ENCODE data around the gene MRPS23.

DNA sequence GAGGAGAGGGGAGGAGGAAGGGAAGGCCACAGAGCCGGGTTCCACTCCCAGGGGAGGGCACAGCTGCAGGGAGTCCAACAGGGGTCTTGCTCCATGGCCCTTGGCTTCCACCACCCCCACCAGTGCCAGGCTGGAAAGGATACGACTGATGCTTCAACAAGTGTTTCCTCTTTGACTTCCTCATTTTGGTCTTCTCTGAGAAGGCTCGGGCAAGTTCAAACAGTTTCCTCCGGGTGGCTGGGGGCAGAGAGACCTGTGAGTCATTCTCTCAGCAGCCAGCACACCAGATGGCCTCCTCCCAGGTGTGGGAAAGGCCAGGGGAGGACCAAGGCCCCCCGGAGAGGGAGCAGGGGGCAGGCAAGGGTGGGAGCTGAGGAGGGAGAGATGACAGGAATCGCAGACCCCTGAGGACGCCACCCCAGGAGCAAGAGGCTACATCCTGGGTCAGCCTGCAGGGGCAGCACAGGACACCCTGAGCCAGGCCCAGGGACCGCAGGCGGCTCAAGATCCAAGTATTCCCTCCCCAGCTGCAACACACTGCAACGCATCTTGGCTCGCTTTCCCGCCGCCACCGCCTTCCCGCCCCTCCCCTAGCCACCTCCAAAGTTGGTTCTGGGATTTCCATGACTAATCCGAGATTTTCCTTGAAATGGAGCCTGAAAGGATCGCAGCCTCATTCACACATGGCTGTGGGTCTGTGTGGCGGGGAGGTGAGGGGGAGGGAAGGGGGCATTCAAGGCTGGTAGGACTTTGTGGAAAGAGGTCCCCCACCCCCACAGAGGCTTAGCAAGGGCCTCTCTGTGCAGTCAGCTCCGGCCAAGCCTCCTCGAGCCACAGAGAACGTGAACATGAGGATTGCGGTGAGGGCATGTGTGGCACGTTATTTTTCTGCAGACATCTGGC lies 18.4 kb upstream of the MRPS23 start:
- TF ChIP-seq RFX5 (IDR thresholded peaks at IDR 0.05; ENCODE audit: borderline replicate concordance, low read depth, low read length) (no peak), POLR2A (IDR thresholded peaks at IDR 0.05; ENCODE audit: control extremely low read depth in 1 of 2, low read depth in 2 of 2, low read length in 2 of 2) (no peak), POLR2AphosphoS5 (IDR thresholded peaks at IDR 0.05; ENCODE audit: low read depth, low read length) (no peak), HDAC6 (IDR thresholded peaks at IDR 0.05; ENCODE audit: low read depth, low read length) (no peak), JUN (IDR thresholded peaks at IDR 0.05; ENCODE audit: low read depth, low read length) (no peak), EP300 (IDR thresholded peaks at IDR 0.05; ENCODE audit: borderline replicate concordance in 1 of 2, low read depth in 2 of 2, low read length in 2 of 2) (no peak), EZH2 (IDR thresholded peaks at IDR 0.05; ENCODE audit: low read depth, low read length, severe bottlenecking) (no peak), BACH1 (IDR thresholded peaks at IDR 0.05; ENCODE audit: low read length) (no peak), EGR1 (IDR thresholded peaks at IDR 0.05; ENCODE audit: borderline replicate concordance, low read depth, low read length) (no peak)
- TF ChIP-seq, protein P1, sequence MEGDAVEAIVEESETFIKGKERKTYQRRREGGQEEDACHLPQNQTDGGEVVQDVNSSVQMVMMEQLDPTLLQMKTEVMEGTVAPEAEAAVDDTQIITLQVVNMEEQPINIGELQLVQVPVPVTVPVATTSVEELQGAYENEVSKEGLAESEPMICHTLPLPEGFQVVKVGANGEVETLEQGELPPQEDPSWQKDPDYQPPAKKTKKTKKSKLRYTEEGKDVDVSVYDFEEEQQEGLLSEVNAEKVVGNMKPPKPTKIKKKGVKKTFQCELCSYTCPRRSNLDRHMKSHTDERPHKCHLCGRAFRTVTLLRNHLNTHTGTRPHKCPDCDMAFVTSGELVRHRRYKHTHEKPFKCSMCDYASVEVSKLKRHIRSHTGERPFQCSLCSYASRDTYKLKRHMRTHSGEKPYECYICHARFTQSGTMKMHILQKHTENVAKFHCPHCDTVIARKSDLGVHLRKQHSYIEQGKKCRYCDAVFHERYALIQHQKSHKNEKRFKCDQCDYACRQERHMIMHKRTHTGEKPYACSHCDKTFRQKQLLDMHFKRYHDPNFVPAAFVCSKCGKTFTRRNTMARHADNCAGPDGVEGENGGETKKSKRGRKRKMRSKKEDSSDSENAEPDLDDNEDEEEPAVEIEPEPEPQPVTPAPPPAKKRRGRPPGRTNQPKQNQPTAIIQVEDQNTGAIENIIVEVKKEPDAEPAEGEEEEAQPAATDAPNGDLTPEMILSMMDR (IDR thresholded peaks at IDR 0.05; ENCODE audit: control extremely low read depth in 1 of 3, insufficient read depth in 1 of 3, low read depth in 1 of 3, low read length in 3 of 3) = peak; percentile 65 to 79 (median 73)
- TF ChIP-seq, protein P2, sequence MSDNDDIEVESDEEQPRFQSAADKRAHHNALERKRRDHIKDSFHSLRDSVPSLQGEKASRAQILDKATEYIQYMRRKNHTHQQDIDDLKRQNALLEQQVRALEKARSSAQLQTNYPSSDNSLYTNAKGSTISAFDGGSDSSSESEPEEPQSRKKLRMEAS (IDR thresholded peaks at IDR 0.05) = peak; percentile 43; the same call in 1 of the 2 replicates
- TF ChIP-seq, protein P3, sequence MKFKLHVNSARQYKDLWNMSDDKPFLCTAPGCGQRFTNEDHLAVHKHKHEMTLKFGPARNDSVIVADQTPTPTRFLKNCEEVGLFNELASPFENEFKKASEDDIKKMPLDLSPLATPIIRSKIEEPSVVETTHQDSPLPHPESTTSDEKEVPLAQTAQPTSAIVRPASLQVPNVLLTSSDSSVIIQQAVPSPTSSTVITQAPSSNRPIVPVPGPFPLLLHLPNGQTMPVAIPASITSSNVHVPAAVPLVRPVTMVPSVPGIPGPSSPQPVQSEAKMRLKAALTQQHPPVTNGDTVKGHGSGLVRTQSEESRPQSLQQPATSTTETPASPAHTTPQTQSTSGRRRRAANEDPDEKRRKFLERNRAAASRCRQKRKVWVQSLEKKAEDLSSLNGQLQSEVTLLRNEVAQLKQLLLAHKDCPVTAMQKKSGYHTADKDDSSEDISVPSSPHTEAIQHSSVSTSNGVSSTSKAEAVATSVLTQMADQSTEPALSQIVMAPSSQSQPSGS (IDR thresholded peaks at IDR 0.05; ENCODE audit: low read length) = no peak
